ENCODE results near the gene SKOR1.

Gene SKOR1

DNA sequence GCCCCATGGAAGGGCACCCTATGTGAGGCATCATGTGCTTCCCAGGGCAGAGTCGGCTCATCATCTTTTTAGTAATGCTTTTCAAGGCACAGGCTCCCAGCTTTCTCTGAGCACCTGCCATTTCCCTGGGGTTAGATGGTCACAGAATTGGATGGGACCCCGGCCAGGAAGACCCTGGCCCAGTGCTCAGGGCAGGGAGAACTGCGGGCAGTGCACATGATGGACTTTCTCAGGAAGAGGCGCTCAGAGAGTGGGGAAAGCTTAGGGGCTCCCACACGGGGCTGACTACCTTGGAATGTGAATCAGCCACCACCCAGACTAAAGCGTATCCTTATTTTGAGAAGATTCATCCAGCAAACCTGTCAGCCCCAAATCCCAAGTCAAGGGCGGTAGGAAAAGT, 16.5 kb upstream of the SKOR1 start:
- DNase-seq (ENCODE audit: low read depth) = no peak
- H3K4me3 ChIP-seq (ENCODE audit: low read length) = no peak overlapping the region
- TF ChIP-seq, protein P1, sequence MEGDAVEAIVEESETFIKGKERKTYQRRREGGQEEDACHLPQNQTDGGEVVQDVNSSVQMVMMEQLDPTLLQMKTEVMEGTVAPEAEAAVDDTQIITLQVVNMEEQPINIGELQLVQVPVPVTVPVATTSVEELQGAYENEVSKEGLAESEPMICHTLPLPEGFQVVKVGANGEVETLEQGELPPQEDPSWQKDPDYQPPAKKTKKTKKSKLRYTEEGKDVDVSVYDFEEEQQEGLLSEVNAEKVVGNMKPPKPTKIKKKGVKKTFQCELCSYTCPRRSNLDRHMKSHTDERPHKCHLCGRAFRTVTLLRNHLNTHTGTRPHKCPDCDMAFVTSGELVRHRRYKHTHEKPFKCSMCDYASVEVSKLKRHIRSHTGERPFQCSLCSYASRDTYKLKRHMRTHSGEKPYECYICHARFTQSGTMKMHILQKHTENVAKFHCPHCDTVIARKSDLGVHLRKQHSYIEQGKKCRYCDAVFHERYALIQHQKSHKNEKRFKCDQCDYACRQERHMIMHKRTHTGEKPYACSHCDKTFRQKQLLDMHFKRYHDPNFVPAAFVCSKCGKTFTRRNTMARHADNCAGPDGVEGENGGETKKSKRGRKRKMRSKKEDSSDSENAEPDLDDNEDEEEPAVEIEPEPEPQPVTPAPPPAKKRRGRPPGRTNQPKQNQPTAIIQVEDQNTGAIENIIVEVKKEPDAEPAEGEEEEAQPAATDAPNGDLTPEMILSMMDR (conservative IDR thresholded peaks at IDR 0.05; ENCODE audit: low read length) = no peak

DNA sequence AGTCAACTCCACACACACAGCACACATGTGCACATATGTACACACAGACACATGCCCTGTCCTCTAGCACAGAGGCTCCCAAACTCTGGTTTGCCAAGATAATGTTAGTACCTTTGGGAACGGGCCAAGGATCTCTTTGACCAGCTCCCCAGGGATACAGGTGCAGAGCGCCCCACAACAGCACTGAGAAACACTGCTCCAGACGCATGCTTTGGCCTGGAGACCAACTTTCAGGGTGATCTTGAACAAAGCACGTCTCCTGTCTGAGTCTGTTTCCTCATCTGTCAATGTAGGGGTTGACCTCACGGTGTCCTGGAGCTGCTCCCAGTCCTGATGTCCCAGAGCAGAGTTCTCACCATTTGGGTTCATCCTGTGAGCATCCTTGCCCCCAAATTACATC, 15.9 kb upstream of the SKOR1 start:
- no peak overlapping the region for H3K4me3 ChIP-seq (ENCODE audit: low read length)
- TF ChIP-seq, protein P1 (conservative IDR thresholded peaks at IDR 0.05; ENCODE audit: low read length) = no peak
- no peak for DNase-seq (ENCODE audit: low read depth)

DNA sequence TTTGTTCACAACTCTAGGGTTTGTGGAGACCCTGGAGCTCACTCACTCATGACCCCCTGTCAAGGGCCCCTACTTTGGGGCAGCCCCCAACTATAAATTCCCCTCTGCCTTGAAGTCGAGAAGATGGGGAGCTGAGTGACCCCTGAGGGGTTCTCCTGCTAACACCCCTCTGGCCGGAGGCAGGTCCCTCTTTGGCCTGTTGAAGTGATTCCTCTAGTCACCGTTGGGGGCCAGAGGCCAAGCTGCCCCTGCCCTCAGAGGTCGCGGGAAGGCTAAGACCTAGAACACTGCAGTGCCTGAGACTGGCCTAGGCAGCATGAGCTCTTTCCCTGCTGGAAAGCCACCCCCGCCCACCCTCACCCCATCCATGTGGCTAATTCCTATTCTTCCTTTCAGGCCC, 15.4 kb upstream of the SKOR1 start:
- DNase-seq (ENCODE audit: low read depth) = no peak
- H3K4me3 ChIP-seq (ENCODE audit: low read length) = no peak overlapping the region
- TF ChIP-seq, protein P1 (conservative IDR thresholded peaks at IDR 0.05; ENCODE audit: low read length) = no peak

DNA sequence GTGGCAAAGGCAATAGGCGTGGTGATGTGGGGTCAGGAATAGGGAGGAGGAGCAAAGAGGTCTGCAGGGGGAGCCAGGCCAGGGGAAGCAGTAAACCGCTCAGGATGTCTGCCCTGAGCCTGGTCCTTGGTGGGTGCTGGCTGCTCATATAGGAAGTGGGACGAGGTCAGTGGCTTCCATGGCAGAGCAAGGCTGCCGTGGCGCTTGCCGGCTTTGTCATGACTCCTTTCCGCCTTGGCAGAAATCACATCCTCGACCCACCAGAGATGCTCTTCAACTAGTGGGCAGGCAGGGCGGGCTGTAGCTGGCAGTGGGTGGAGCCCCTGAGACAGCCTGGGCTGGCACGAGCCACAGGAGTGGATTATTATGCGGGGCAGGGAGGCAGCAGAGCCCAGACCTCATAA, 13.1 kb upstream of the SKOR1 start:
- no peak for DNase-seq (ENCODE audit: low read depth)
- TF ChIP-seq, protein P1 (conservative IDR thresholded peaks at IDR 0.05; ENCODE audit: low read length) = no peak
- no peak overlapping the region for H3K4me3 ChIP-seq (ENCODE audit: low read length)

DNA sequence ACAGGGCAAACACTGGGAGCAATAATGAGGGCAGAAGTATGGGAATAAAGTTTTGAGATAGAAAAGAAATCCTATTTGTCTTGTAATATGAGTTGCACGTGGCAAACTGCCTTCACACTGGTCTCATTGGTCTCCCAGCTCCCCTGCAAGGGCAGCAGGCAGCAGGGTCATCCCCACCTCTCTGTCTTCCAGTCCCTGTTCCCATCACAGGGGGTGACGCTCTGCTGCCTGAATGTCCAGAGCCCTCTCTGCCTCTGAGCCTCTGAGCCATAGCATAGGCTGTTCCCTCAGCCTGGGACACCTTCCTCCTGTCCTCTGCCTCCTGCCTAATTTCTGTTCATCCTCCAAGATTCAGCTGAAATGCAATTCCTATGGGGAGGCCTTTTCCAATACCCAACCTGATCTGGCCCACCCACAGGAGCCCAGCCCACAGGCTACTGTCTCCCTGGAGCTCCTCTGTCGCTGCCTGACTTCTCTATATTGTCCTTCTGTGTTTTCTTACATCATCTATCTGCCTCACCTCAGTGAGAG, 12.1 kb upstream of the SKOR1 start:
- H3K4me3 ChIP-seq (ENCODE audit: low read length) = no peak overlapping the region
- DNase-seq (ENCODE audit: low read depth) = no peak
- TF ChIP-seq, protein P1 (conservative IDR thresholded peaks at IDR 0.05; ENCODE audit: low read length) = no peak

DNA sequence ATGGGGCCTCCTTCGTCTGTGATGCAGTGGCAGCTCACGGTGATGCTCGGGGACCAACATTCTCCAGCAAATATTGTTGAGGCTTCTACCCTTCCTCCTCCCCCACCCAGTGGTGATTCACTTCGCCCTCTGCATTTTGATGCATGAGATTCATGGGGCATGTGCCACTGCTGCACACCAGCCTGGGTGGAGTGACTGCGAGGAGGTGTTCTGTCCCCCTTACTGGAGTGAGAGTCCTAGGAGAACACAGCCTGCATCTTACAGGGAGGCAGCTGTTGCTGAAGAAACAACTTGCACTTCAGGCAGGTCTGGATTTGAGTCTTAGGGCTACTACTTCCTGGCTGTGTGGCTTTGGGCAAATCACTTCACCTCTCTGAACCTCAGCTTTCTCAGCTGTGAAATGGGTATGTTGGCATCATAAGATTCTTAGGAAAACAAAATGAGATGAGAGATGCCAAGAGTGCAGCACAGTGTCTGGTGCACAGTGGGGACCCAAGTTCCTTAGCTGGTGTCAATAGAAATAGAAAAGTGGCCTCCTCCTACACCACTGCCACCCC, 10.2 kb upstream of the SKOR1 start:
- no peak for DNase-seq (ENCODE audit: low read depth)
- H3K4me3 ChIP-seq (ENCODE audit: low read length) = no peak overlapping the region
- TF ChIP-seq, protein P1 (conservative IDR thresholded peaks at IDR 0.05; ENCODE audit: low read length) = no peak

DNA sequence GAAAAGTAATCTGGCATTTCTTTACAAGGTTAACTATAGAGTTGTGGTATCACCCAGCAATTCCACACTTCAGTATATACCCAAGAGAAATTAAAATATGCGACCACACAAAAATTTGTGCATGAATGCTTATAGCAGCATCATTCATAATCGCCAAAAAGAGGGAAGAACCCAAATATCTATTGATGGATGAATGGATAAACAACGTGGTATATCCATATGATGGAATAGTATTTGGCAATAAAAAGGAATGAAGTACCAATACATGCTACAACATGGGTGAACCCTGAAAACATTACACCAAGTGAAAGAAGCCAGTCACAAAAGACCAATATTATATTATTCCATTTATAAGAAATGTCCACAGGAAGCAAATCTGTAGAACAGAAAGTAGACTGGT, 8.6 kb upstream of the SKOR1 start:
- no peak for DNase-seq (ENCODE audit: low read depth)

More for the DNA sequence above, 8.6 kb upstream of the SKOR1 start:
- TF ChIP-seq, protein P1 (conservative IDR thresholded peaks at IDR 0.05; ENCODE audit: low read length) = no peak
- no peak overlapping the region for H3K4me3 ChIP-seq (ENCODE audit: low read length)

Measured in AG10803 (cell line).